T-cell (primary cell): Measurements from ENCODE around the gene ZCCHC3. TPM values are rescaled to one million over a fixed set of nuclear protein-coding genes. Genes with fewer than 3 reads are reported as not detected.

Experiments used
- ATAC-seq, 4 experiments: fragments of 200-7000 bp in 3 of 4; fragments of 150-1000 bp in 1 of 4; cut with Tn5 transposase; replicated peaks in 1 of 4; 1 replicate in 3 of 4; 2 replicates in 1 of 4; pipeline ENCODE4 v1.10.0; 2021; ENCODE audit warnings: moderate library complexity in 3 of 4, mild to moderate bottlenecking in 2 of 4, moderate number of reproducible peaks in 1 of 4
- CTCF ChIA-PET, 2 donors: fragments of 300-600 bp; sonication (Branson Sonifier 250); formaldehyde crosslinking; loops; one replicate each; lab custom pipeline; 2022; ENCODE audit warnings: antibody characterized with exemption in 2 of 2; lab: Charles Lee
- POLR2A ChIA-PET, 2 donors: fragments of 300-600 bp; sonication (Branson Sonifier 250); formaldehyde crosslinking; loops; one replicate each; lab custom pipeline; 2022; ENCODE audit warnings: antibody characterized with exemption in 2 of 2; lab: Charles Lee
- DNase-seq, 35 experiments: peaks; one replicate each; pipeline versions ENCODE4 v3.0.0 to v3.0.0-alpha.2; 2013 to 2023
- H3K27ac ChIP-seq: one replicate; pipeline ENCODE4 v1.5.1; 2013; ENCODE audit warnings: low read length
- H3K27me3 ChIP-seq, 2 experiments: replicated peaks in 1 of 2; 1 replicate in 1 of 2; 2 replicates in 1 of 2; pipeline versions ENCODE4 v1.6.1 to v1.7.0; 2013; ENCODE audit warnings: low read length in 1 of 2, mixed read lengths in 1 of 2; ENCODE audit not compliant: control insufficient read depth in 2 of 2, insufficient read depth in 2 of 2; ENCODE audit errors: extremely low read depth in 1 of 2
- H3K36me3 ChIP-seq, 2 donors: 1 replicate in 1 of 2; 2 replicates in 1 of 2; pipeline versions ENCODE4 v1.6.1 to v1.7.0; 2013; ENCODE audit warnings: low read length in 1 of 2; ENCODE audit not compliant: control insufficient read depth in 2 of 2, insufficient read depth in 1 of 2; ENCODE audit errors: extremely low read depth in 1 of 2
- H3K4me1 ChIP-seq, 2 experiments: 1 replicate in 1 of 2; 2 replicates in 1 of 2; pipeline versions ENCODE4 v1.6.1 to v1.7.0; 2013; ENCODE audit warnings: low read length in 2 of 2, mixed read lengths in 1 of 2; ENCODE audit not compliant: insufficient read depth in 2 of 2, control insufficient read depth in 1 of 2; ENCODE audit errors: extremely low read depth in 1 of 2
- H3K4me3 ChIP-seq, 2 donors: 1 replicate in 1 of 2; 2 replicates in 1 of 2; pipeline versions ENCODE4 v1.5.1 to v1.7.0; 2013; ENCODE audit warnings: mild to moderate bottlenecking in 2 of 2, low read length in 1 of 2, moderate library complexity in 1 of 2; ENCODE audit not compliant: control insufficient read depth in 1 of 2; ENCODE audit errors: extremely low read depth in 1 of 2
- H3K9me3 ChIP-seq: 2 replicates; pipeline ENCODE4 v1.7.0; 2013
- H3K27ac Mint-ChIP-seq, 2 donors: one replicate each; pipeline ENCODE4 v1.8.0; 2020 to 2021; ENCODE audit warnings: mild to moderate bottlenecking in 2 of 2, mixed read lengths in 2 of 2
- H3K27me3 Mint-ChIP-seq, 2 donors: one replicate each; pipeline ENCODE4 v1.8.0; 2021 to 2022; ENCODE audit warnings: mixed read lengths in 2 of 2
- H3K36me3 Mint-ChIP-seq: one replicate; pipeline ENCODE4 v1.8.0; 2021; ENCODE audit warnings: mixed read lengths
- H3K4me1 Mint-ChIP-seq, 3 donors: one replicate each; pipeline ENCODE4 v1.8.0; 2020 to 2022; ENCODE audit warnings: mixed read lengths in 3 of 3, mild to moderate bottlenecking in 1 of 3
- H3K4me3 Mint-ChIP-seq, 3 donors: one replicate each; pipeline ENCODE4 v1.8.0; 2020 to 2022; ENCODE audit warnings: mild to moderate bottlenecking in 3 of 3, mixed read lengths in 3 of 3, moderate library complexity in 3 of 3
- H3K9me3 Mint-ChIP-seq, 3 donors: one replicate each; pipeline ENCODE4 v1.8.0; 2020 to 2022; ENCODE audit warnings: mixed read lengths in 3 of 3
- WGBS: methylation state at CpG from one replicate; pipeline ENCODE4 v1.1.5; 2013; ENCODE audit warnings: missing lambda C conversion rate; ENCODE audit not compliant: insufficient coverage; 5-methylcytosine and 5-hydroxymethylcytosine counted together
- total RNA-seq, 35 experiments: library from RNA in 6 of 35; stranded (reverse) in 6 of 35; fragments of 120-200 nt in 1 of 35; gene quantifications; one replicate each; pipeline versions ENCODE4 v1.2.1 to v1.2.4 and lab custom pipeline; 2013 to 2026

The ZCCHC3 gene
- total RNA-seq, 5 donors from 2014 or later (not counting 1 experiment from before 2014, with no cell fraction given) = 16.7 to 30.2 (median 27.3) TPM

DNA sequence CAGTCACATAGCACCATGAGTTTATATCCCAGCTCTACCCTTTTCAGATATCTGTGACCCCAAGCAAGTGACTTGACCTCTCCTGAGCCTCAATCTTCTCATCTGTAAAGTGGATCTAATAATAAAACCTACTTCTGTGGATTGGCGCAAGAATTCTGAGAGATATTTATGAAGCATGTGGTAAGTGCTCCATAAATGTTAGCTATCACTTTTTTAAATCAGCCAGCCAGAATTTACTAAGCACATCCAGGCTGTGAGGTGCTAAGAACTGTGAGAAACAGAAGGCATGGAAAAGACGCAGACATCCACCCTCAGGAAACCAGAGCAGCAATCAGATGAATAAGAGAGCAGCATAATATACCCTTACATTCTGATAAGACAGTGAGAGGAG lies 7.7 kb upstream of the ZCCHC3 start:
- Histone ChIP-seq H3K27me3 (no peaks in the 10 kb centered on the region), H3K4me1 (peaks cover 17 to 18% of the 10 kb centered on the region in 2 experiments), H3K4me3 (peak overlapping the region; percentile 57 to 84), H3K36me3 (no peaks in the 10 kb centered on the region), H3K27ac (peak overlapping the region; percentile 5), H3K9me3 (no peaks in the 10 kb centered on the region)
- Mint-ChIP-seq H3K36me3 (no peaks in the 10 kb centered on the region), H3K4me3 (no peak overlapping the region), H3K27me3 (no peaks in the 10 kb centered on the region), H3K9me3 (no peaks in the 10 kb centered on the region), H3K4me1 (peaks cover 0 to 9% (median 8%) of the 10 kb centered on the region in 3 donors), H3K27ac (peak overlapping the region; percentile 43 to 59)
- ATAC-seq = no peak
- ChIA-PET CTCF (no interaction called here), POLR2A (interaction anchor here in 1 of 2 donors (0.6 kb wide), 1 partner anchor 44 kb away, joined by 4 read pairs; no protein-coding TSS in a partner anchor)
- no peak for DNase-seq
- no CpG with 5 or more reads among the region's 2 CpGs for WGBS

DNA sequence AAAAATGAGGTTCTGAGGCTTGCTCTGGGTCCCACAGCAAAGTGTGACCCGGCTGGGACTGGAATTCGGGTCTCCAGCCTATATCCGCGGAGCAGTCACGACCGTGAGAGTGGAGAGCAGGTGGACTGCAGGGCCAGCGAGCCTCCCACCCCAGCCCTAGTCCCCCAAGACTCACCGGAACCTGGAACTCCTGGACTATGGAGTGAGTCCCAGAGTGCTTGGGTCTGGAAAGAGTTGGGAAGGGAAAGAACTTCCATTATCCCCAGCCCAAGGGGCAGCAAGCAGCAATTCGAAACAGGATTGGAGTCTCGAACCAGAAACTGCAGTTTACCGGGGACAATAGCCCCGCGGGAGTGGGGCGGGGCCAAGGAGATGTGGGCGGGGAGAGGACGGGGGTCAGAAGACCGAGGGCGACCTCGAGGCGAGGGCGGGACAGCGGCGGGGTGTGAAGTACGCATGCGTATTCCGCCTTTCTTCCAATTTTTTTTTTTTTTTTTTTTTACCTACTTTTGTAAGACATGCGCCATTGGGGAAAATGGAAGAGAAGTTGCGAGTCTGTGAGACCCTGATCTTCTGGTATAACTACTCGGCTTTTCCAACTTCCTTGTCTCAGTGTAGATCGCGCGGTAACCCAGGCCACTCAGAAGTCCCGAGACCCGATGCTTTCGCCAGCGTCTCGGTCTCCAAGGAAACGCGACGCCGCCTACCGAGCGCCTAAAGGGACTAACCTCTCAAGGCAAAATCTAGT lies 7.1 kb upstream of the ZCCHC3 start, which contains the start of gene C20orf96:
TSS of gene C20orf96 (minus strand) at position 667 of the 748 bp plus-strand sequence. CDS start at position 527, 140 bp downstream.
- WGBS = under 1% methylated on average over 17 of the region's 43 CpGs
- H3K9me3 ChIP-seq = no peaks in the 10 kb centered on the region
- H3K4me1 Mint-ChIP-seq = peaks cover 0 to 9% (median 8%) of the 10 kb centered on the region in 3 donors
- ChIA-PET CTCF (no interaction called here), POLR2A (no interaction called here)
- peak; percentile 65 to 89 (median 76) for DNase-seq
- no peaks in the 10 kb centered on the region for H3K36me3 ChIP-seq
- peak within 1 kb of the TSS; percentile 5 for H3K27ac ChIP-seq
- peaks cover 17 to 18% of the 10 kb centered on the region in 2 experiments for H3K4me1 ChIP-seq
- peak; percentile 89 to 92 (median 92) for ATAC-seq
- H3K4me3 ChIP-seq = peak within 1 kb of the TSS; percentile 57 to 84
- H3K4me3 Mint-ChIP-seq = no peak within 1 kb of the TSS
- H3K27me3 Mint-ChIP-seq = no peaks in the 10 kb centered on the region
- peak within 1 kb of the TSS; percentile 43 to 59 for H3K27ac Mint-ChIP-seq
- H3K36me3 Mint-ChIP-seq = no peaks in the 10 kb centered on the region
- H3K9me3 Mint-ChIP-seq = no peaks in the 10 kb centered on the region
- no peaks in the 10 kb centered on the region for H3K27me3 ChIP-seq

- DNase-seq (no peak), ATAC-seq (no peak)
- Mint-ChIP-seq H3K9me3 (no peaks in the 10 kb centered on the region), H3K4me3 (no peak overlapping the region), H3K4me1 (peaks cover 31 to 35% (median 34%) of the 10 kb centered on the region in 3 donors), H3K27me3 (no peaks in the 10 kb centered on the region), H3K27ac (no peak overlapping the region), H3K36me3 (peaks cover 3% of the 10 kb centered on the region)
- Histone ChIP-seq H3K4me3 (no peak overlapping the region), H3K9me3 (no peaks in the 10 kb centered on the region), H3K27me3 (no peaks in the 10 kb centered on the region), H3K27ac (no peak overlapping the region), H3K4me1 (peaks cover 29 to 33% of the 10 kb centered on the region in 2 experiments), H3K36me3 (peaks cover under 1 to 2% of the 10 kb centered on the region in 2 donors)
- 73% methylated on average over 3 of the region's 5 CpGs for WGBS
- ChIA-PET CTCF (no interaction called here), POLR2A (no interaction called here)
Observed at GRCh38 chr20:294602-295001, 2.8 kb upstream of the ZCCHC3 start.

- ATAC-seq = no peak
- no peaks in the 10 kb centered on the region for H3K9me3 ChIP-seq
- no peaks in the 10 kb centered on the region for H3K27me3 ChIP-seq
- Mint-ChIP-seq H3K4me3 (peak overlapping the region; percentile 97 to 99 (median 98)), H3K4me1 (peaks cover 34 to 46% (median 38%) of the 10 kb centered on the region in 3 donors), H3K27ac (peak overlapping the region; percentile 72 to 79), H3K27me3 (no peaks in the 10 kb centered on the region), H3K36me3 (peaks cover 6% of the 10 kb centered on the region), H3K9me3 (no peaks in the 10 kb centered on the region)
- 96% methylated on average over 3 of the region's 4 CpGs for WGBS
- H3K4me3 ChIP-seq = no peak overlapping the region
- no peak overlapping the region for H3K27ac ChIP-seq
- peaks cover 3 to 4% of the 10 kb centered on the region in 2 donors for H3K36me3 ChIP-seq
- CTCF ChIA-PET = no interaction called here
- no peak for DNase-seq
- peaks cover 29 to 34% of the 10 kb centered on the region in 2 experiments for H3K4me1 ChIP-seq
- POLR2A ChIA-PET = no interaction called here
Observed at GRCh38 chr20:295804-296203, 1.6 kb upstream of the ZCCHC3 start.

- peak overlapping the region; percentile 99 for H3K27ac Mint-ChIP-seq
- CTCF ChIA-PET = interaction anchor here in 1 of 2 donors (0.6 to 2.9 kb wide), 3 partner anchors 24 to 32 kb away, joined by 4 to 11 read pairs (median 4); partner anchors contain the start of gene SOX12
Observed at GRCh38 chr20:297925-298775, 780 bp downstream of the ZCCHC3 start.

More at GRCh38 chr20:297925-298775, 780 bp downstream of the ZCCHC3 start:
- Histone ChIP-seq H3K36me3 (peaks cover 3 to 4% of the 10 kb centered on the region in 2 donors), H3K4me1 (peaks cover 16 to 24% of the 10 kb centered on the region in 2 experiments), H3K9me3 (no peaks in the 10 kb centered on the region), H3K4me3 (peak overlapping the region; percentile 81 to 97), H3K27ac (peak overlapping the region; percentile 88), H3K27me3 (no peaks in the 10 kb centered on the region)
- Mint-ChIP-seq H3K27me3 (no peaks in the 10 kb centered on the region), H3K36me3 (peaks cover 6% of the 10 kb centered on the region), H3K4me1 (peaks cover 40 to 58% (median 41%) of the 10 kb centered on the region in 3 donors), H3K9me3 (no peaks in the 10 kb centered on the region), H3K4me3 (peak overlapping the region; percentile 99)
- peak in 29 of 35 experiments; percentile 6 to 59 (median 22) for DNase-seq
- peak; percentile 19 to 54 (median 30) for ATAC-seq
- 0% methylated on average over 75 of the region's 75 CpGs for WGBS
- POLR2A ChIA-PET = interaction anchor here in 1 of 2 donors (0.8 kb wide), 1 partner anchor 26 kb away, joined by 5 read pairs; no protein-coding TSS in a partner anchor
